Tibial nerve (tissue), 3 donors: ENCODE data around the gene SH2D1A.
"Not testable (repeated sequence)": the region's sequence is repeated elsewhere in the genome, so short reads cannot be mapped to it uniquely, and the experiment has no call there.

Source experiments
- POLR2A ChIP-seq, 2 donors: fragments of 450-650 bp; IDR thresholded peaks; one replicate each; pipeline ENCODE4 v1.6.1; 2017; ENCODE audit warnings: antibody characterized with exemption in 2 of 2, mild to moderate bottlenecking in 2 of 2, moderate library complexity in 2 of 2
- TF ChIP-seq, protein P1 (sequence below), 5 experiments: fragments of 200-600 bp in 3 of 5; fragments of 450-650 bp in 2 of 5; sonication (generic) in 3 of 5; IDR thresholded peaks; one replicate each; pipeline ENCODE4 v1.5.1; 2016 to 2019; ENCODE audit warnings: antibody characterized with exemption in 5 of 5, mild to moderate bottlenecking in 3 of 5, moderate library complexity in 2 of 5

DNA sequence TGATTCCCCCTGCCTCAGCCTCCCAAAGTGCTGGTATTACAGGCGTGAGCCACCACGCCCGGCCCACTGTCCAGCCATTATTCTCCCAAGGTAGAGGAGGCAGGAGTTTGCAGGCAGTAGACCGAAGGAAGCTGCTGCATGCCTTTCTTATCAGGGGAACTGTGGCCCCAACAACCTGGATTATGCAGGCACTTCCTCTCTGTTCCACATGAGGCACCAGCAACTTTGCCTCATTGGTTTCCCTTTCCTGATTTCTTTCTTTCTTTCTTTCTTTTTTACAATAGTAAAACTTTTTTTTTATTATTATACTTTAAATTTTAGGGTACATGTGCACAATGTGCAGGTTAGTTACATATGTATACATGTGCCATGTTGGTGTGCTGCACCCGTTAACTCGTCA is 62.0 kb downstream of the SH2D1A start:
- TF ChIP-seq, protein P1, sequence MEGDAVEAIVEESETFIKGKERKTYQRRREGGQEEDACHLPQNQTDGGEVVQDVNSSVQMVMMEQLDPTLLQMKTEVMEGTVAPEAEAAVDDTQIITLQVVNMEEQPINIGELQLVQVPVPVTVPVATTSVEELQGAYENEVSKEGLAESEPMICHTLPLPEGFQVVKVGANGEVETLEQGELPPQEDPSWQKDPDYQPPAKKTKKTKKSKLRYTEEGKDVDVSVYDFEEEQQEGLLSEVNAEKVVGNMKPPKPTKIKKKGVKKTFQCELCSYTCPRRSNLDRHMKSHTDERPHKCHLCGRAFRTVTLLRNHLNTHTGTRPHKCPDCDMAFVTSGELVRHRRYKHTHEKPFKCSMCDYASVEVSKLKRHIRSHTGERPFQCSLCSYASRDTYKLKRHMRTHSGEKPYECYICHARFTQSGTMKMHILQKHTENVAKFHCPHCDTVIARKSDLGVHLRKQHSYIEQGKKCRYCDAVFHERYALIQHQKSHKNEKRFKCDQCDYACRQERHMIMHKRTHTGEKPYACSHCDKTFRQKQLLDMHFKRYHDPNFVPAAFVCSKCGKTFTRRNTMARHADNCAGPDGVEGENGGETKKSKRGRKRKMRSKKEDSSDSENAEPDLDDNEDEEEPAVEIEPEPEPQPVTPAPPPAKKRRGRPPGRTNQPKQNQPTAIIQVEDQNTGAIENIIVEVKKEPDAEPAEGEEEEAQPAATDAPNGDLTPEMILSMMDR (IDR thresholded peaks at IDR 0.05): not testable (repeated sequence)
- TF ChIP-seq POLR2A (IDR thresholded peaks at IDR 0.05): not testable (repeated sequence)
